SK-N-MC (cell line): ENCODE results near the gene RECQL5.

Experiments
- EZH2 ChIP-seq: fragments of 200-600 bp; sonication (generic); IDR thresholded peaks from one replicate; pipeline ENCODE4 v1.6.1; 2017; ENCODE audit warnings: antibody characterized with exemption
- POLR2AphosphoS5 ChIP-seq: IDR thresholded peaks from 2 replicates; pipeline ENCODE4 v1.6.1; 2012; ENCODE audit warnings: mild to moderate bottlenecking, low read depth, low read length, borderline replicate concordance

GRCh38 chr17:75604034-75604695, 62.8 kb downstream of the RECQL5 start:
- TF ChIP-seq EZH2 (no peak), POLR2AphosphoS5 (no peak)
